Esophagus squamous epithelium (tissue), 5 donors: ENCODE measurements around the gene STIL. TPM values are rescaled to one million over a fixed set of nuclear protein-coding genes. Genes with fewer than 3 reads are reported as not detected.

Experiments
- DNase-seq: peaks from one replicate; lab custom pipeline; 2025; lab: John Stamatoyannopoulos, UW
- H3K27ac ChIP-seq, 4 donors: fragments of 200-600 bp; sonication (generic); one replicate each; pipeline ENCODE4 v1.5.1; 2016 to 2019; ENCODE audit warnings: mild to moderate bottlenecking in 1 of 4
- H3K27me3 ChIP-seq, 4 donors: fragments of 200-600 bp; sonication (generic); 1 replicate in 3 of 4; 2 replicates in 1 of 4; pipeline versions ENCODE4 v1.5.1 to v1.6.0; 2017 to 2021; ENCODE audit warnings: antibody characterized with exemption in 1 of 4
- H3K36me3 ChIP-seq, 3 donors: fragments of 200-600 bp; sonication (generic); one replicate each; pipeline ENCODE4 v1.5.1; 2016 to 2019
- H3K4me1 ChIP-seq, 3 donors: fragments of 200-600 bp; sonication (generic); one replicate each; pipeline ENCODE4 v1.5.1; 2017 to 2019
- H3K4me3 ChIP-seq, 4 donors: fragments of 200-600 bp; sonication (generic); 1 replicate in 3 of 4; 2 replicates in 1 of 4; pipeline ENCODE4 v1.5.1; 2016 to 2019; ENCODE audit warnings: mild to moderate bottlenecking in 2 of 4, moderate library complexity in 1 of 4
- H3K9me3 ChIP-seq, 3 donors: fragments of 200-600 bp; sonication (generic); one replicate each; pipeline ENCODE4 v1.5.1; 2016 to 2019
- POLR2A ChIP-seq, 4 donors: fragments of 450-650 bp; IDR thresholded peaks; one replicate each; pipeline ENCODE4 v1.6.1; 2017; ENCODE audit warnings: antibody characterized with exemption in 4 of 4, mild to moderate bottlenecking in 4 of 4, moderate library complexity in 3 of 4
- WGBS, 2 donors: methylation state at CpG; one replicate each; pipeline ENCODE4 v1.1.5; 2018; 5-methylcytosine and 5-hydroxymethylcytosine counted together
- intact Hi-C: fragments of 100-400 bp; cut with DNase I; formaldehyde crosslinking; loops from one replicate; pipeline ENCODE4 v1.15.0; 2022
- total RNA-seq, 4 donors: library from RNA; depleted of rRNA; stranded (reverse); fragments of >200 nt; gene quantifications; one replicate each; pipeline ENCODE4 v1.1.0, GENCODE V29; 2016
- TF ChIP-seq, protein P1 (sequence below), 6 experiments: fragments of 450-650 bp in 4 of 6; fragments of 200-600 bp in 2 of 6; sonication (generic) in 2 of 6; IDR thresholded peaks; one replicate each; pipeline ENCODE4 v1.5.1; 2016 to 2019; ENCODE audit warnings: antibody characterized with exemption in 6 of 6, mild to moderate bottlenecking in 4 of 6, moderate library complexity in 4 of 6
- donor health status: DM: yes; HTN: yes; CAD: no.

STIL gene
- total RNA-seq, 4 donors from 2014 or later = 4.2 to 15.1 (median 6.8) TPM

DNA sequence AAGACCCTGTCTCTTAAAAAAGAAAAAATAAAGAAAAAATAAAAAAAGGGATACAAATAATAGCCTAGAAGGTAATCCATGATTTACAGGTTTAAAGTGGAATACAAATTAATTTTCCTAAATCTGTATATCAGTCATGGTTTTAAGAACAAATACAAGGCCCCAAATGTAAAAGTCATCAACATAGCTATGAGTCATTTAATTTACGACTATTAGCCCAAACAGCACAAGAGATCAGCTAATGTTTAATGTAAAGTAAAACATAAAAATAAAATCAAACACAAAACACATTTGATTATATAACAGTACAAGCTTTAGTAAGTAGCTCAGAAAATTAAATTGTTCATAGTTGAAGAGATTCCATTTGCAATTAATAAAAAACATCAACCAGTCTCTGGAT lies 61.6 kb downstream of the STIL start:
- intact Hi-C loops = no loop called here
- Histone ChIP-seq H3K36me3 (no peaks in the 10 kb centered on the region), H3K9me3 (no peaks in the 10 kb centered on the region), H3K27me3 (no peaks in the 10 kb centered on the region), H3K4me3 (no peak overlapping the region), H3K27ac (no peak overlapping the region), H3K4me1 (no peaks in the 10 kb centered on the region)
- WGBS, 2 donors = 76 to 81% methylated on average over 1 of the region's 1 CpG
- TF ChIP-seq, protein P1, sequence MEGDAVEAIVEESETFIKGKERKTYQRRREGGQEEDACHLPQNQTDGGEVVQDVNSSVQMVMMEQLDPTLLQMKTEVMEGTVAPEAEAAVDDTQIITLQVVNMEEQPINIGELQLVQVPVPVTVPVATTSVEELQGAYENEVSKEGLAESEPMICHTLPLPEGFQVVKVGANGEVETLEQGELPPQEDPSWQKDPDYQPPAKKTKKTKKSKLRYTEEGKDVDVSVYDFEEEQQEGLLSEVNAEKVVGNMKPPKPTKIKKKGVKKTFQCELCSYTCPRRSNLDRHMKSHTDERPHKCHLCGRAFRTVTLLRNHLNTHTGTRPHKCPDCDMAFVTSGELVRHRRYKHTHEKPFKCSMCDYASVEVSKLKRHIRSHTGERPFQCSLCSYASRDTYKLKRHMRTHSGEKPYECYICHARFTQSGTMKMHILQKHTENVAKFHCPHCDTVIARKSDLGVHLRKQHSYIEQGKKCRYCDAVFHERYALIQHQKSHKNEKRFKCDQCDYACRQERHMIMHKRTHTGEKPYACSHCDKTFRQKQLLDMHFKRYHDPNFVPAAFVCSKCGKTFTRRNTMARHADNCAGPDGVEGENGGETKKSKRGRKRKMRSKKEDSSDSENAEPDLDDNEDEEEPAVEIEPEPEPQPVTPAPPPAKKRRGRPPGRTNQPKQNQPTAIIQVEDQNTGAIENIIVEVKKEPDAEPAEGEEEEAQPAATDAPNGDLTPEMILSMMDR (IDR thresholded peaks at IDR 0.05) = no peak
- no peak for TF ChIP-seq POLR2A (IDR thresholded peaks at IDR 0.05)
- no peak for DNase-seq

DNA sequence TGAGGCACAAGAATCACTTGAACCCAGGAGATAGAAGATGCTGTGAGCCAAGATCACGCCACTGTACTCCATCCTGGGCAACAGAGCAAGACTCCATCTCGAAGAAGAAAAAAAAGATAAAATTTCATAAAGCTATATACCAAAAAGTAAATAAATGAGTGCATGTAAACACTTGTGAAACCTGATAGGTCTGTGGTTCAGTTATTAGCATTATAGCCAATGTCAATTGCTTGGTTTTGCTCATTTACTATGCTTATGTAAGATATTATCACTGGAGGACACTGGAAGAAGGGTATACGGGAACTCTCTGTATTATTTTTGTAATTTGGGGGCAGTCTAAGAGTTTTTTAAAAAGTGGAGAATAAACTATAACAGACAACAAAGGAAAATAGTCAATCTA lies 64.2 kb downstream of the STIL start:
- 91 to 96% methylated on average over 3 of the region's 3 CpGs for WGBS, 2 donors
- intact Hi-C loops = no loop called here
- no peak for DNase-seq
- Histone ChIP-seq H3K27me3 (peaks cover 0 to 1% (median 0%) of the 10 kb centered on the region in 4 donors), H3K36me3 (no peaks in the 10 kb centered on the region), H3K27ac (no peak overlapping the region), H3K4me3 (no peak overlapping the region), H3K9me3 (no peaks in the 10 kb centered on the region), H3K4me1 (no peaks in the 10 kb centered on the region)
- no peak for TF ChIP-seq POLR2A (IDR thresholded peaks at IDR 0.05)
- TF ChIP-seq, protein P1 (IDR thresholded peaks at IDR 0.05) = no peak

DNA sequence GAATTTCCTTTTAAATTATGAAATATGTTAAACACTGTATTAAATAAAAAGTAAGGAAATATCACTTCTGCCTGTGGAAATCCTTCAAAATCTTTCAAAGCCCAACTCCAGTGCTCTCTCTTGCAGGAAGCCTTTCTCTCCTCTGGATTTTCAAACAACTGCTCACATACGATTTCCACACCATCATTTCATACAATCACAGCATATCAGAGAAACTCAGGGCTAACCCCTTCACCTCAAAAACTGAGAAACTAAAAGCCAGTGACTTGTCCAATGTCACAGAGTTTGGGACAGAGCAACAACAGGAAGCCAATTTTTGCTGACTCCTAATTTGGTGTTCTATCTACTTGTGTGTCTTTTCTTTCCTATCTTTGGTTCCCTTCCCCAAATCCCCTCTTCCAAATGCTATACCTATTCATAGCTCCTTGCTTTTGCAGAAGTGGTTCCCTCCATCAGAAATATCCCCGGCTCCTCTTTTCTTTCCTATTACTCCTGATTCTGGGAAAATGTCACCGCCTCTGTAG lies 69.5 kb downstream of the STIL start:
- 72 to 76% methylated on average over 3 of the region's 3 CpGs for WGBS, 2 donors
- Histone ChIP-seq H3K4me1 (no peaks in the 10 kb centered on the region), H3K4me3 (no peak overlapping the region), H3K27ac (no peak overlapping the region), H3K27me3 (peaks cover 0 to 55% (median 0%) of the 10 kb centered on the region in 4 donors), H3K36me3 (no peaks in the 10 kb centered on the region), H3K9me3 (no peaks in the 10 kb centered on the region)
- no peak for DNase-seq
- TF ChIP-seq, protein P1 (IDR thresholded peaks at IDR 0.05) = no peak
- no peak for TF ChIP-seq POLR2A (IDR thresholded peaks at IDR 0.05)
- intact Hi-C loops = no loop called here

DNA sequence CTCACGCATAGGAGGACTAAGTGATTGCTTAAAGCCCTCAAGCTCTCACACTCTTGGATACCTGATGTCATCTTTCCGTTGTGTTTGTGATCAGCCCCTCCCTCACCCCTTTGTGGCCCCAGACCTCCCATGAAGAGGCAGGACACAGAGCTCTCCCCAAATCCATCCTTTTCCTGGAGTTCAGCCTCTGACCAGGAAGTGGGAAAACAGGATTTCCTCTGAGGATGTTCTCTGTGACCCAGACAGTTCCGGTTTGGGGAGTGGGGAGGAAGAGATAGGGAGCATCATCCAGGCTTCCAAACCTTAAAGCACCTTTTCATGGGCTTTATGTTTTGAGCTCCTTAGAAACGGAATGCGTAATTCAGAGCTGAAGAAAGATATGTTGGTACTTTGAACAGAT lies 70.0 kb downstream of the STIL start:
- no peak for TF ChIP-seq POLR2A (IDR thresholded peaks at IDR 0.05)
- TF ChIP-seq, protein P1 (IDR thresholded peaks at IDR 0.05) = no peak
- Histone ChIP-seq H3K9me3 (no peaks in the 10 kb centered on the region), H3K27me3 (peaks cover 0 to 60% (median 0%) of the 10 kb centered on the region in 4 donors), H3K27ac (no peak overlapping the region), H3K36me3 (no peaks in the 10 kb centered on the region), H3K4me1 (no peaks in the 10 kb centered on the region), H3K4me3 (no peak overlapping the region)
- DNase-seq = no peak
- 65 to 68% methylated on average over 5 of the region's 5 CpGs for WGBS, 2 donors
- intact Hi-C loops = no loop called here

DNA sequence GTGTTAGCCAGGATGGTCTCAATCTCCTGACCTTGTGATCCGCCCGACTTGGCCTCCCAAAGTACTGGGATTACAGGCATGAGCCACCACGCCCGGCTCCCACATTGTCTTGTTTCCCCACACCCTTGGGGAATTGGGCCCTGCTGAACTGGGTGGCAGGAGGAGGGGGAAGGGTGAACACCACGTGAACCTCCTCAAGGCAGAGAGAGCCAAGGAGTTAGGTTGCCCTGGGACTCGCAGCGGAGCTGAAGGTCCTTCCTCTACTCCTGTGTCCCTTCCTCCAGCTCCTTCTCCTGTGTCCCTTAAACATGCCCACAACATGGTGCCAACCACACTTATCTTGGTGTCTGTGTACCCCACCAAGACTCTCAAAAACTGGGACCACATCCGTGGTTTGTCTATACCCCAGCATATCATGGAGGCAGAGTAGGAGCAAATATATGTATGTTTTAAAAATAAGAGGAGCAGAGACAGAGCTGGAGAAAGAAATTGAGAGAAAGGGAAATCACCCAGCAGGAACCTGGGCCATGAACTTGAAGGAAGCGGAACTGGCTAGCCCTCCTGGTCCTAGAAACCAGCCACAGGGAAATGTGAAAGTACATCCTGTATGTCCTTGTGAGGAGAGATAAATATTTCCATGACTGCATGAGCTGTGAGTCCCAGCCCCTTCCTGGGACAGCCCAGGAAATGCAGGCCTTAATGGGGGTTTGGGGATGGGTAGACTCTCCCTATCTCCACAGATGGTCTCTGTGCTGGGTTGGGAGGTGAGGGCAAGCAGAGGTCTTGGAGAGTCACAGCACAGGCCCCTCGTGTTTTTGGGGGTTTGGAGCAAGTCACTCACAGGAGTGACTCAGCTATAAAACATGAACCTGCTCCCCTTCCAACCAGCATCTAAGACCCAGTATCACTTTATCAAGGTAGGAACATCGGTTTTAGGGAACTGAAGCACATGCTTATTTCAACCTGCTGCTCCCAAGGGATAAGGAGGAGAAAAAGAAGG lies 72.5 kb downstream of the STIL start:
- no peak overlapping the region for H3K27ac ChIP-seq
- WGBS, 2 donors = 60 to 77% methylated on average over 5 to 8 of the region's 11 CpGs
- TF ChIP-seq, protein P1 (IDR thresholded peaks at IDR 0.05) = no peak
- no peak for TF ChIP-seq POLR2A (IDR thresholded peaks at IDR 0.05)
- peaks cover 0 to 66% (median 0%) of the 10 kb centered on the region in 4 donors for H3K27me3 ChIP-seq
- no peak overlapping the region for H3K4me3 ChIP-seq
- H3K4me1 ChIP-seq = peaks cover 0 to 7% (median 0%) of the 10 kb centered on the region in 3 donors
- H3K9me3 ChIP-seq = no peaks in the 10 kb centered on the region
- no peaks in the 10 kb centered on the region for H3K36me3 ChIP-seq
- DNase-seq = no peak
- intact Hi-C loops = no loop called here
